Myocyte (in vitro differentiated cells): ENCODE data around the gene NR5A1. TPM values are rescaled to one million over a fixed set of nuclear protein-coding genes. Genes with fewer than 3 reads are reported as not detected.

ENCODE experiments used
- DNase-seq: peaks from one replicate; pipeline ENCODE4 v3.0.0-alpha.2; 2012; ENCODE audit warnings: low read depth
- total RNA-seq: library from RNA; depleted of rRNA; stranded (reverse); fragments of >200 nt; gene quantifications from 2 replicates; pipeline ENCODE4 v1.2.3, GENCODE V29; 2014

NR5A1 gene
- total RNA-seq, 1 donor from 2014 or later: not detected

- DNase-seq: no peak
These were observed 7.7 kb upstream of the NR5A1 start for GRCh38 chr9:124514874-124515273.

GRCh38 chr9:124514125-124514524 is 6.9 kb upstream of the NR5A1 start:
- DNase-seq: no peak

- DNase-seq: peak; percentile 69
These were observed 6.3 kb upstream of the NR5A1 start for GRCh38 chr9:124513376-124513994.

- no peak for DNase-seq
These were observed 5.6 kb upstream of the NR5A1 start for GRCh38 chr9:124512806-124513204.

- DNase-seq: no peak
These were observed 4.9 kb upstream of the NR5A1 start for GRCh38 chr9:124511891-124512805.

GRCh38 chr9:124511426-124511840 is 4.2 kb upstream of the NR5A1 start:
- no peak for DNase-seq

- no peak for DNase-seq
These were observed 3.6 kb upstream of the NR5A1 start for GRCh38 chr9:124510650-124511425.

GRCh38 chr9:124507880-124508423 is 753 bp upstream of the NR5A1 start:
- DNase-seq: no peak

GRCh38 chr9:124506433-124506832 is 766 bp downstream of the NR5A1 start:
- DNase-seq: no peak

- no peak for DNase-seq
These were observed 1.3 kb downstream of the NR5A1 start for GRCh38 chr9:124505901-124506346.

- no peak for DNase-seq
These were observed 1.9 kb downstream of the NR5A1 start for GRCh38 chr9:124505006-124505900.

- no peak for DNase-seq
These were observed 2.6 kb downstream of the NR5A1 start for GRCh38 chr9:124504530-124505005.

- DNase-seq: no peak
These were observed 3.3 kb downstream of the NR5A1 start for GRCh38 chr9:124503713-124504529.

- DNase-seq: no peak
These were observed 4.2 kb downstream of the NR5A1 start for GRCh38 chr9:124502711-124503702.

GRCh38 chr9:124501771-124502320 is 5.4 kb downstream of the NR5A1 start:
- DNase-seq: no peak

GRCh38 chr9:124500796-124501611 is 6.2 kb downstream of the NR5A1 start:
- no peak for DNase-seq
